Renal pelvis (tissue), 4 donors: Measurements from ENCODE around the gene GP1BA. TPM values are rescaled to one million over a fixed set of nuclear protein-coding genes. Genes with fewer than 3 reads are reported as not detected.

Experiments used
- DNase-seq: peaks from one replicate; pipeline ENCODE4 v3.0.0-alpha.2; 2013
- polyA plus RNA-seq, 3 donors: library from polyadenylated mRNA; unstranded; fragments of 120-200 nt; gene quantifications; one replicate each; pipeline ENCODE4 v1.2.1, GENCODE V29; 2013; ENCODE audit not compliant: insufficient read length in 3 of 3

The GP1BA gene
- polyA plus RNA-seq, 3 donors = 2.1 to 2.7 (median 2.6) TPM

- DNase-seq = no peak
Observed at GRCh38 chr17:4972322-4972721, 40.2 kb downstream of the GP1BA start.

- no peak for DNase-seq
Observed at GRCh38 chr17:4972752-4973151, 40.7 kb downstream of the GP1BA start.

GRCh38 chr17:4973256-4974114 is 41.4 kb downstream of the GP1BA start:
- DNase-seq = no peak

- no peak for DNase-seq
Observed at GRCh38 chr17:4974115-4974670, 42.1 kb downstream of the GP1BA start.

GRCh38 chr17:4978726-4979125 is 46.6 kb downstream of the GP1BA start:
- DNase-seq = no peak

- peak; percentile 75 for DNase-seq
Observed at GRCh38 chr17:4980644-4981216, 48.7 kb downstream of the GP1BA start.

GRCh38 chr17:4982305-4982704 is 50.2 kb downstream of the GP1BA start:
- no peak for DNase-seq

Other genes with a start within 250 kb of the GP1BA start
- 10 to 100 TPM; 50.9 to 56.5 (median 51.3) TPM for gene PELP1, start 228.1 kb upstream of the GP1BA start, polyA plus RNA-seq
- gene ARRB2, start 221.6 kb upstream of the GP1BA start, polyA plus RNA-seq = 10 to 100 TPM; 32.8 to 36.6 (median 36.5) TPM
- 10 to 100 TPM; 27.3 to 29.7 (median 27.6) TPM for gene MED11, start 200.8 kb upstream of the GP1BA start, polyA plus RNA-seq
- 1 to 10 TPM in 1 of 3 donors, under 1 TPM in 2; 0.37 to 1.0 (median 0.58) TPM for gene ZMYND15, start 192.4 kb upstream of the GP1BA start, polyA plus RNA-seq
- gene CXCL16, start 192.3 kb upstream of the GP1BA start, polyA plus RNA-seq = 10 to 100 TPM; 10.2 to 16.1 (median 14.1) TPM
- gene TM4SF5, start 160.4 kb upstream of the GP1BA start, polyA plus RNA-seq = 1 to 10 TPM; 2.4 to 3.7 (median 2.5) TPM
- under 1 TPM; 0.39 to 0.74 (median 0.65) TPM for gene VMO1, start 145.9 kb upstream of the GP1BA start, polyA plus RNA-seq
- 10 to 100 TPM; 10.7 to 14.5 (median 12.5) TPM for gene GLTPD2, start 143.3 kb upstream of the GP1BA start, polyA plus RNA-seq
- 100 to 1,000 TPM; 130 to 146 (median 145) TPM for gene PSMB6, start 136.1 kb upstream of the GP1BA start, polyA plus RNA-seq
- 10 to 100 TPM; 35.1 to 53.7 (median 45.2) TPM for gene PLD2, start 125.1 kb upstream of the GP1BA start, polyA plus RNA-seq
- gene MINK1, start 98.9 kb upstream of the GP1BA start, polyA plus RNA-seq = 10 to 100 TPM; 51.2 to 70.4 (median 69.7) TPM
- gene C17orf107, start 32.7 kb upstream of the GP1BA start, polyA plus RNA-seq = 1 to 10 TPM; 1.6 to 2.1 (median 1.8) TPM
- 1 to 10 TPM; 1.1 to 2.7 (median 1.4) TPM for gene CHRNE, start 29.2 kb upstream of the GP1BA start, polyA plus RNA-seq
- gene SLC25A11, start 7.8 kb downstream of the GP1BA start, polyA plus RNA-seq = 10 to 100 TPM; 77.1 to 93.9 (median 85.5) TPM
- gene RNF167, start 8.0 kb downstream of the GP1BA start, polyA plus RNA-seq = 100 to 1,000 TPM; 129 to 146 (median 134) TPM
- gene PFN1, start 16.3 kb downstream of the GP1BA start, polyA plus RNA-seq = 100 to 1,000 TPM; 401 to 502 (median 460) TPM
- 10 to 100 TPM; 26.2 to 30.9 (median 28.9) TPM for gene ENO3, start 18.8 kb downstream of the GP1BA start, polyA plus RNA-seq
- 100 to 1,000 TPM in 1 of 3 donors, 10 to 100 TPM in 2; 99.6 to 111 (median 100.0) TPM for gene SPAG7, start 35.5 kb downstream of the GP1BA start, polyA plus RNA-seq
- gene CAMTA2, start 55.4 kb downstream of the GP1BA start, polyA plus RNA-seq = 10 to 100 TPM; 25.3 to 35.7 (median 34.8) TPM
- gene INCA1, start 65.2 kb downstream of the GP1BA start, polyA plus RNA-seq = 1 to 10 TPM; 6.9 to 9.5 (median 9.3) TPM
- gene KIF1C, start 65.7 kb downstream of the GP1BA start, polyA plus RNA-seq = 10 to 100 TPM; 89.4 to 99.7 (median 90.9) TPM
- gene SLC52A1, start 103.1 kb downstream of the GP1BA start, polyA plus RNA-seq = under 1 TPM; 0.24 to 0.42 (median 0.41) TPM
- gene ZFP3, start 146.2 kb downstream of the GP1BA start, polyA plus RNA-seq = 10 to 100 TPM; 13.7 to 16.9 (median 15.0) TPM
- gene ZNF232, start 179.6 kb downstream of the GP1BA start, polyA plus RNA-seq = 10 to 100 TPM; 21.8 to 50.0 (median 24.0) TPM
- gene USP6, start 183.8 kb downstream of the GP1BA start, polyA plus RNA-seq = 10 to 100 TPM in 1 of 3 donors, 1 to 10 TPM in 2; 2.5 to 14.7 (median 5.1) TPM